GM15510 (cell line): ENCODE results near the gene METAP1D.

Experiments used
- POLR2A ChIP-seq: IDR thresholded peaks from 3 replicates; pipeline ENCODE4 v1.6.1; 2011; ENCODE audit warnings: borderline replicate concordance; ENCODE audit not compliant: insufficient read length; ENCODE audit errors: extremely low read depth

The METAP1D gene

GRCh38 chr2:172087780-172088244 is 88.1 kb downstream of the METAP1D start:
- no peak for TF ChIP-seq POLR2A

- TF ChIP-seq POLR2A: no peak
These were observed 88.7 kb downstream of the METAP1D start for GRCh38 chr2:172088245-172089004.

- TF ChIP-seq POLR2A: no peak
These were observed 89.3 kb downstream of the METAP1D start for GRCh38 chr2:172089005-172089504.

GRCh38 chr2:172089633-172090032 is 89.9 kb downstream of the METAP1D start:
- no peak for TF ChIP-seq POLR2A

GRCh38 chr2:172090044-172090961 is 90.5 kb downstream of the METAP1D start:
- TF ChIP-seq POLR2A: no peak

- no peak for TF ChIP-seq POLR2A
These were observed 91.4 kb downstream of the METAP1D start for GRCh38 chr2:172091000-172091641.

GRCh38 chr2:172091761-172092566 is 92.2 kb downstream of the METAP1D start:
- TF ChIP-seq POLR2A: no peak

- no peak for TF ChIP-seq POLR2A
These were observed 93.1 kb downstream of the METAP1D start for GRCh38 chr2:172092716-172093415.

GRCh38 chr2:172093416-172094293 is 93.9 kb downstream of the METAP1D start:
- TF ChIP-seq POLR2A: no peak

- TF ChIP-seq POLR2A: no peak
These were observed 94.8 kb downstream of the METAP1D start for GRCh38 chr2:172094294-172095145.

GRCh38 chr2:172095146-172095904 is 95.6 kb downstream of the METAP1D start:
- no peak for TF ChIP-seq POLR2A
